Thyroid gland (tissue), 4 donors: ENCODE results near the gene DLX2. TPM values are rescaled to one million over a fixed set of nuclear protein-coding genes. Genes with fewer than 3 reads are reported as not detected.
"Not testable (repeated sequence)": the region's sequence is repeated elsewhere in the genome, so short reads cannot be mapped to it uniquely, and the experiment has no call there.

Source experiments
- DNase-seq, 2 donors: peaks; one replicate each; pipeline ENCODE4 v3.0.0-alpha.2; 2019
- H3K27ac ChIP-seq, 3 donors: fragments of 200-600 bp; sonication (generic); 1 replicate in 2 of 3; 2 replicates in 1 of 3; pipeline ENCODE4 v1.5.1; 2016 to 2019; ENCODE audit warnings: mild to moderate bottlenecking in 1 of 3, moderate library complexity in 1 of 3
- H3K27me3 ChIP-seq: fragments of 200-600 bp; sonication (generic); one replicate; pipeline ENCODE4 v1.5.1; 2019
- H3K36me3 ChIP-seq, 2 donors: fragments of 200-600 bp; sonication (generic); one replicate each; pipeline ENCODE4 v1.5.1; 2016 to 2019
- H3K4me1 ChIP-seq, 2 donors: fragments of 200-600 bp; sonication (generic); one replicate each; pipeline ENCODE4 v1.5.1; 2017 to 2019
- H3K4me3 ChIP-seq, 3 donors: fragments of 200-600 bp; sonication (generic); replicated peaks in 1 of 3; 1 replicate in 2 of 3; 2 replicates in 1 of 3; pipeline ENCODE4 v1.5.1; 2016; ENCODE audit warnings: mild to moderate bottlenecking in 1 of 3
- H3K9me3 ChIP-seq: fragments of 200-600 bp; sonication (generic); one replicate; pipeline ENCODE4 v1.5.1; 2017
- CTCF ChIP-seq, 6 experiments: fragments of 200-600 bp in 3 of 6; fragments of 450-650 bp in 3 of 6; sonication (generic) in 3 of 6; IDR thresholded peaks; one replicate each; pipeline ENCODE4 v1.5.1; 2016 to 2019; ENCODE audit warnings: antibody characterized with exemption in 6 of 6, mild to moderate bottlenecking in 2 of 6, inconsistent platforms in 1 of 6, moderate library complexity in 1 of 6
- POLR2A ChIP-seq, 2 donors: fragments of 450-650 bp; IDR thresholded peaks; one replicate each; pipeline ENCODE4 v1.6.1; 2017; ENCODE audit warnings: antibody characterized with exemption in 2 of 2, mild to moderate bottlenecking in 2 of 2, moderate library complexity in 1 of 2
- WGBS, 2 donors: methylation state at CpG; one replicate each; pipeline ENCODE4 v1.1.5; 2017; 5-methylcytosine and 5-hydroxymethylcytosine counted together
- intact Hi-C: fragments of 100-400 bp; cut with DNase I; formaldehyde crosslinking; loops from one replicate; pipeline ENCODE4 v1.15.1; 2023
- total RNA-seq, 4 donors: library from RNA; depleted of rRNA; stranded (reverse); fragments of >200 nt; gene quantifications; one replicate each; pipeline ENCODE4 v1.2.3, GENCODE V29; 2016

DLX2 gene
- under 1 TPM in 3 of 4 donors, not detected in 1; 0.25 to 0.78 (median 0.40) TPM for total RNA-seq

GRCh38 chr2:172102391-172103359, at the start of gene DLX2:
Gene DLX2, minus strand, starts transcription at chr2:172102900. Its CDS starts 362 bp downstream, at chr2:172102538.
- WGBS, 2 donors: 2% methylated on average over 29 to 37 of the region's 74 CpGs
- no peak for TF ChIP-seq POLR2A (IDR thresholded peaks at IDR 0.05)
- TF ChIP-seq CTCF (IDR thresholded peaks at IDR 0.05): no peak
- Histone ChIP-seq H3K9me3 (no peaks in the 10 kb centered on the region), H3K4me3 (peak within 1 kb of the TSS in 1 of 3 donors; percentile 42), H3K36me3 (no peaks in the 10 kb centered on the region), H3K27ac (peak within 1 kb of the TSS in 1 of 3 donors; percentile 35), H3K4me1 (peaks cover 28 to 60% of the 10 kb centered on the region in 2 donors), H3K27me3 (peaks cover 75% of the 10 kb centered on the region)
- intact Hi-C loops: loop anchor here (10.0 kb wide), 2 partner anchors 108 to 398 kb away; partner anchors contain the start of gene METAP1D
- DNase-seq: peak; percentile 52 to 64

- TF ChIP-seq POLR2A (IDR thresholded peaks at IDR 0.05) (no peak), CTCF (IDR thresholded peaks at IDR 0.05) (no peak)
- H3K27me3 ChIP-seq: no peaks in the 10 kb centered on the region
- no peak overlapping the region for H3K27ac ChIP-seq
- no peak for DNase-seq
- WGBS, 2 donors: 73 to 82% methylated on average over 11 of the region's 11 CpGs
- H3K4me3 ChIP-seq: no peak overlapping the region
- no peaks in the 10 kb centered on the region for H3K36me3 ChIP-seq
- H3K4me1 ChIP-seq: no peaks in the 10 kb centered on the region
- intact Hi-C loops: no loop called here
- no peaks in the 10 kb centered on the region for H3K9me3 ChIP-seq
Measured at GRCh38 chr2:172147944-172148650, 45.4 kb upstream of the DLX2 start.

- Histone ChIP-seq H3K27ac (no peak overlapping the region), H3K27me3 (no peaks in the 10 kb centered on the region), H3K36me3 (no peaks in the 10 kb centered on the region)
Measured at GRCh38 chr2:172143817-172144216, 41.1 kb upstream of the DLX2 start.

GRCh38 chr2:172138727-172139126, 36.0 kb upstream of the DLX2 start:
- H3K27me3 ChIP-seq, H3K9me3 ChIP-seq, H3K36me3 ChIP-seq, H3K27ac ChIP-seq, H3K4me1 ChIP-seq, H3K4me3 ChIP-seq, DNase-seq, intact Hi-C loops: not testable (repeated sequence)
- 69 to 88% methylated on average over 1 of the region's 1 CpG for WGBS, 2 donors

More at GRCh38 chr2:172143817-172144216, 41.1 kb upstream of the DLX2 start:
- Histone ChIP-seq H3K4me3 (no peak overlapping the region), H3K9me3 (no peaks in the 10 kb centered on the region), H3K4me1 (no peaks in the 10 kb centered on the region)
- no peak for DNase-seq
- TF ChIP-seq POLR2A (IDR thresholded peaks at IDR 0.05) (no peak), CTCF (IDR thresholded peaks at IDR 0.05) (no peak)
- intact Hi-C loops: no loop called here

GRCh38 chr2:172137943-172138342, 35.2 kb upstream of the DLX2 start:
- DNase-seq: no peak
- Histone ChIP-seq H3K9me3 (no peaks in the 10 kb centered on the region), H3K4me3 (no peak overlapping the region), H3K4me1 (no peaks in the 10 kb centered on the region), H3K36me3 (no peaks in the 10 kb centered on the region), H3K27me3 (no peaks in the 10 kb centered on the region), H3K27ac (no peak overlapping the region)
- TF ChIP-seq CTCF (IDR thresholded peaks at IDR 0.05) (no peak), POLR2A (IDR thresholded peaks at IDR 0.05) (no peak)
- intact Hi-C loops: no loop called here
- 90 to 92% methylated on average over 2 of the region's 2 CpGs for WGBS, 2 donors
